Endothelial cell of umbilical vein (primary cell): ENCODE results near the gene PSMA7. TPM values are rescaled to one million over a fixed set of nuclear protein-coding genes. Genes with fewer than 3 reads are reported as not detected.

ENCODE experiments used
- BruUV-seq: library from RNA; stranded (reverse); fragments of 400-500 nt; replicated peaks from 2 replicates; lab custom pipeline; 2021; lab: Mats Ljungman, UMichigan
- CTCF ChIA-PET: fragments of 300-600, 350-600 bp; sonication (Branson Sonifier 250); formaldehyde crosslinking; loops from one replicate; lab custom pipeline; 2021; ENCODE audit warnings: antibody characterized with exemption, inconsistent platforms; lab: Charles Lee
- POLR2A ChIA-PET: fragments of 300-600, 350-600 bp; sonication (Branson Sonifier 250); formaldehyde crosslinking; loops from one replicate; lab custom pipeline; 2021; ENCODE audit warnings: antibody characterized with exemption, inconsistent platforms; lab: Charles Lee
- DNase-seq: peaks from one replicate; pipeline ENCODE4 v3.0.0-alpha.2; 2011; ENCODE audit warnings: low read depth, low spot score
- FAIRE-seq: peaks from 2 replicates; lab custom pipeline; 2011; peaks lifted over from hg19 to GRCh38; lab: Jason Lieb, UNC
- H2AFZ ChIP-seq: 2 replicates; pipeline ENCODE4 v1.6.0; 2012; ENCODE audit warnings: low read depth, low read length, control low read depth, inconsistent platforms
- H3K27ac ChIP-seq: 2 replicates; pipeline ENCODE4 v1.5.1; 2011; ENCODE audit warnings: low read depth, mild to moderate bottlenecking, control low read depth, low read length, moderate library complexity; ENCODE audit not compliant: insufficient read depth
- H3K27me3 ChIP-seq, 2 experiments: 2 replicates each; pipeline versions ENCODE4 v1.6.0 to v1.6.1; 2011; ENCODE audit warnings: low read length in 2 of 2, mixed read lengths in 1 of 2; ENCODE audit not compliant: control insufficient read depth in 2 of 2, insufficient read depth in 2 of 2
- H3K36me3 ChIP-seq, 2 experiments: 2 replicates in 1 of 2; 3 replicates in 1 of 2; pipeline ENCODE4 v1.5.1; 2011; ENCODE audit warnings: low read length in 2 of 2, mild to moderate bottlenecking in 1 of 2, moderate library complexity in 1 of 2; ENCODE audit not compliant: control insufficient read depth in 2 of 2, insufficient read depth in 2 of 2; ENCODE audit errors: extremely low read depth in 1 of 2
- H3K4me1 ChIP-seq: 3 replicates; pipeline ENCODE4 v1.5.1; 2011; ENCODE audit warnings: mild to moderate bottlenecking, low read length; ENCODE audit not compliant: control insufficient read depth, insufficient read depth; ENCODE audit errors: extremely low read depth
- H3K4me2 ChIP-seq: 2 replicates; pipeline ENCODE4 v1.6.1; 2011; ENCODE audit warnings: low read length, control low read depth, mixed read lengths; ENCODE audit not compliant: insufficient read depth
- H3K4me3 ChIP-seq, 3 experiments: fragments of 200-600 bp in 1 of 3; sonication (generic), shearing (Covaris generic) in 1 of 3; replicated peaks in 1 of 3; 2 replicates each; pipeline ENCODE4 v1.5.1; 2011 to 2016; ENCODE audit warnings: control low read depth in 3 of 3, low read length in 3 of 3, mild to moderate bottlenecking in 2 of 3, inconsistent platforms in 1 of 3, low read depth in 1 of 3, moderate library complexity in 1 of 3; ENCODE audit not compliant: insufficient read depth in 1 of 3
- H3K79me2 ChIP-seq: 2 replicates; pipeline ENCODE4 v1.6.0; 2012; ENCODE audit warnings: low read length, inconsistent platforms; ENCODE audit not compliant: control insufficient read depth, insufficient read depth
- H3K9ac ChIP-seq: replicated peaks from 2 replicates; pipeline ENCODE3; 2011; ENCODE audit warnings: low read length, control low read depth; ENCODE audit not compliant: insufficient read depth; ENCODE audit errors: extremely low read depth
- H3K9me1 ChIP-seq: replicated peaks from 3 replicates; pipeline ENCODE4 v1.6.0; 2011; ENCODE audit warnings: mild to moderate bottlenecking, low read length; ENCODE audit not compliant: control insufficient read depth, insufficient read depth; ENCODE audit errors: extremely low read depth
- H3K9me3 ChIP-seq: replicated peaks from 2 replicates; pipeline ENCODE4 v1.5.1; 2012; ENCODE audit warnings: low read length, inconsistent platforms; ENCODE audit not compliant: control insufficient read depth, insufficient read depth
- H4K20me1 ChIP-seq: replicated peaks from 2 replicates; pipeline ENCODE3; 2011; ENCODE audit warnings: mild to moderate bottlenecking, low read length; ENCODE audit not compliant: control insufficient read depth, insufficient read depth; ENCODE audit errors: extremely low read depth
- GATA2 ChIP-seq: IDR thresholded peaks from 2 replicates; pipeline ENCODE4 v1.7.0; 2011; ENCODE audit warnings: low read depth, mild to moderate bottlenecking, moderate library complexity, mixed read lengths, low read length; ENCODE audit not compliant: insufficient read length, insufficient read depth
- JUN ChIP-seq: IDR thresholded peaks from 2 replicates; pipeline ENCODE4 v1.6.1; 2011; ENCODE audit warnings: borderline replicate concordance, low read depth; ENCODE audit not compliant: insufficient read length, insufficient read depth
- MYC ChIP-seq: IDR thresholded peaks from one replicate; pipeline ENCODE4 v1.6.1; 2011; ENCODE audit warnings: mild to moderate bottlenecking, low read depth, low read length
- dilution Hi-C: fragments of 300-500 bp; cut with MboI; formaldehyde crosslinking; loops from one replicate; pipeline ENCODE4 v1.15.0; 2019; ENCODE audit warnings: low sequenced_read_pairs; ENCODE audit not compliant: extremely low pct_ligation_motif_present
- intact Hi-C: fragments of 100-400 bp; cut with micrococcal nuclease; formaldehyde crosslinking; loops from one replicate; pipeline ENCODE4 v1.10.0; 2022
- polyA plus RNA-seq, 4 experiments: library from polyadenylated mRNA; depleted of rRNA in 3 of 4; stranded (reverse) in 3 of 4; unstranded in 1 of 4; fragments of >200 nt; gene quantifications; 2 replicates each; pipeline versions ENCODE4 v1.2.1 to v1.2.3, GENCODE V29; 2011 to 2012; ENCODE audit warnings: missing spikeins in 1 of 4
- total RNA-seq: library from RNA; stranded (reverse); gene quantifications from 2 replicates; pipeline ENCODE4 v1.2.3, GENCODE V29; 2021
- TF ChIP-seq, protein P1 (sequence below), 2 donors: IDR thresholded peaks; 1 replicate in 1 of 2; 2 replicates in 1 of 2; pipeline ENCODE4 v1.5.1; 2011; ENCODE audit warnings: low read length in 2 of 2, mild to moderate bottlenecking in 2 of 2, moderate library complexity in 2 of 2, control low read depth in 1 of 2, inconsistent platforms in 1 of 2, low read depth in 1 of 2; ENCODE audit not compliant: insufficient read depth in 1 of 2; ENCODE audit errors: extremely low read depth in 1 of 2

PSMA7 gene
- total and polyA plus RNA-seq, 2 donors (not counting 3 experiments of a cell fraction or from before 2014, with no cell fraction given) = 393 to 826 TPM

DNA sequence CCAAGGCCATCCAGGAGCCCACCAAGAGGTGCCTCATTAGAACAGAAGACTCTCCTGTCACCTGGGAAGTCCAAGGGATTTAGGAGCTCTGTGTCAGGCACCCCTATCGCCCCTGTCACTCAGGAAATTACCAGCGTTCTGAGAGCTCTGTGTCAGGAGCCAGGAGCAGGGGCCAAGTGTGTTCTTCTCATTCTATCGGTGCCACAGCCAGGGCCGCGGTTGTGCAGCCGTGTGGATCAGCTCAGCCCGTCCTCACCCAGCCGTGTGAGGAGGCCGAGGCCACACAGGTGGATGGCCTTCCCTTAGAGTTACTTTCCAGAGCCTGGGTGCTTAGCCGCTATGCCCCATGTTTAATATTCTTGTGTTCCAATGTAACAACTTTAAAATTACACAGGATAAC lies 49.4 kb upstream of the PSMA7 start:
- Histone ChIP-seq H2AFZ (no peak overlapping the region), H3K4me3 (no peak overlapping the region), H4K20me1 (no peaks in the 10 kb centered on the region), H3K9me3 (no peaks in the 10 kb centered on the region), H3K4me2 (no peak overlapping the region), H3K9ac (no peak overlapping the region), H3K27me3 (no peaks in the 10 kb centered on the region), H3K36me3 (peaks cover 2 to 10% of the 10 kb centered on the region in 2 experiments), H3K79me2 (peaks cover 8% of the 10 kb centered on the region), H3K27ac (no peak overlapping the region), H3K9me1 (no peaks in the 10 kb centered on the region), H3K4me1 (peaks cover 3% of the 10 kb centered on the region)
- dilution Hi-C loops (no loop called here), intact Hi-C loops (no loop called here)
- no TSS peak for BruUV-seq
- TF ChIP-seq, protein P1, sequence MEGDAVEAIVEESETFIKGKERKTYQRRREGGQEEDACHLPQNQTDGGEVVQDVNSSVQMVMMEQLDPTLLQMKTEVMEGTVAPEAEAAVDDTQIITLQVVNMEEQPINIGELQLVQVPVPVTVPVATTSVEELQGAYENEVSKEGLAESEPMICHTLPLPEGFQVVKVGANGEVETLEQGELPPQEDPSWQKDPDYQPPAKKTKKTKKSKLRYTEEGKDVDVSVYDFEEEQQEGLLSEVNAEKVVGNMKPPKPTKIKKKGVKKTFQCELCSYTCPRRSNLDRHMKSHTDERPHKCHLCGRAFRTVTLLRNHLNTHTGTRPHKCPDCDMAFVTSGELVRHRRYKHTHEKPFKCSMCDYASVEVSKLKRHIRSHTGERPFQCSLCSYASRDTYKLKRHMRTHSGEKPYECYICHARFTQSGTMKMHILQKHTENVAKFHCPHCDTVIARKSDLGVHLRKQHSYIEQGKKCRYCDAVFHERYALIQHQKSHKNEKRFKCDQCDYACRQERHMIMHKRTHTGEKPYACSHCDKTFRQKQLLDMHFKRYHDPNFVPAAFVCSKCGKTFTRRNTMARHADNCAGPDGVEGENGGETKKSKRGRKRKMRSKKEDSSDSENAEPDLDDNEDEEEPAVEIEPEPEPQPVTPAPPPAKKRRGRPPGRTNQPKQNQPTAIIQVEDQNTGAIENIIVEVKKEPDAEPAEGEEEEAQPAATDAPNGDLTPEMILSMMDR (IDR thresholded peaks at IDR 0.05; ENCODE audit: extremely low read depth in 1 of 2, insufficient read depth in 1 of 2, low read depth in 1 of 2, low read length in 2 of 2) = no peak
- no peak for TF ChIP-seq GATA2
- DNase-seq = no peak
- ChIA-PET CTCF (interaction anchor here (1.4 kb wide), 1 partner anchor 182 kb away, joined by 4 read pairs; no protein-coding TSS in a partner anchor), POLR2A (no interaction called here)
- no peak for FAIRE-seq

DNA sequence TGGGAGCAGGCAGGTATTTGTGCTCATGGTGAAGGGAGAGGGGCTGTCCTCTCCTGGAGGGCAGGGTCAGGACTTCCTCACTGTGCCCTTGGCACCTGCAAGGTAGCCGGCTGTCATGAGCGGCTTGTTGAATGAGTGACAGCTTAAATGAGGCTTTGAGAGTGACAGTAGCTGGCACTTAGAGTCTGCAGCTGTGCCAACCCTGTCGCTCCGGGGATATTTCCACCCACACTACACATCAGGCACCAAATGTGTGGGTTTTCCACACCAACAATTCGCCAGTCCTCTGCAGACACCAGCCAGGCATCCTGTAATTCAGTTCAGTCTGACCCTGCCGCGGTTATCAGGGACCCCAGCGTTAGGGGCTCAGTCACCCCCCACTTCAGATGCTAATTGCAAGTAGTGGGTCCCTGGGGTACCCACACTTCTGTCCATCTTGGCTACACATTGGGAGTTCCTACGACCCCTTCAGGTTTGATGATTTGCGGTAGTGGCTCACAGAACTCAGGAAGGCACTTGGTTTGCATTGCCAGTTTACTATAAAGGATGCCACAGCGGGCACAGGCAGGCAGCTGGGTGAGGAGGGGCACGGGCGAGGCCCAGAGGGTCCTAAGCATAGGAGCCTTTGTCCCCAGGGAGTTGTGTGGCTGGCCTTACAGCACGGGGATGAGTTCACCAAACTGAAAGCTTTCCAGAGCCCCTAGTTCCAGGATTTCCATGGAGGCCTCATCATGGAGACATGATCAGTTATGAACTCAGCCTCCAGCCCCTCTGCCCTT lies 48.8 kb upstream of the PSMA7 start:
- H3K9me1 ChIP-seq = no peaks in the 10 kb centered on the region
- dilution Hi-C loops = no loop called here

More for the DNA sequence above, 48.8 kb upstream of the PSMA7 start:
- H3K9ac ChIP-seq = no peak overlapping the region
- BruUV-seq = no TSS peak
- CTCF ChIA-PET = interaction anchor here (1.4 kb wide), 1 partner anchor 181 kb away, joined by 4 read pairs; no protein-coding TSS in a partner anchor
- TF ChIP-seq MYC (no peak), JUN (no peak)
- intact Hi-C loops = no loop called here
- H2AFZ ChIP-seq = no peak overlapping the region
- peaks cover 11% of the 10 kb centered on the region for H3K79me2 ChIP-seq
- H4K20me1 ChIP-seq = no peaks in the 10 kb centered on the region
- POLR2A ChIA-PET = no interaction called here
- H3K27me3 ChIP-seq = no peaks in the 10 kb centered on the region
- H3K9me3 ChIP-seq = no peaks in the 10 kb centered on the region
- FAIRE-seq = no peak
- H3K4me1 ChIP-seq = peaks cover 9% of the 10 kb centered on the region
- no peak overlapping the region for H3K4me2 ChIP-seq
- DNase-seq = no peak
- H3K36me3 ChIP-seq = peaks cover 2 to 9% of the 10 kb centered on the region in 2 experiments
- H3K27ac ChIP-seq = no peak overlapping the region
- H3K4me3 ChIP-seq = no peak overlapping the region
